H7 (cell line): ENCODE data around the gene RUBCNL. TPM values are rescaled to one million over a fixed set of nuclear protein-coding genes. Genes with fewer than 3 reads are reported as not detected.
"Not testable (repeated sequence)": the region's sequence is repeated elsewhere in the genome, so short reads cannot be mapped to it uniquely, and the experiment has no call there.

ENCODE experiments used
- DNase-seq: peaks from one replicate; pipeline ENCODE4 v3.0.0; 2012
- H3K27me3 ChIP-seq: 2 replicates; pipeline ENCODE4 v1.6.0; 2011; ENCODE audit warnings: mild to moderate bottlenecking, low read length; ENCODE audit not compliant: control insufficient read depth, insufficient read depth
- H3K36me3 ChIP-seq: replicated peaks from 2 replicates; pipeline ENCODE4 v1.5.1; 2011; ENCODE audit warnings: low read length; ENCODE audit not compliant: control insufficient read depth, insufficient read depth
- H3K4me3 ChIP-seq: 2 replicates; pipeline ENCODE4 v1.5.1; 2011; ENCODE audit warnings: low read depth, mild to moderate bottlenecking, control low read depth, low read length, moderate library complexity; ENCODE audit not compliant: insufficient read depth
- total RNA-seq: library from RNA; depleted of rRNA; stranded (reverse); fragments of >200 nt; shearing (Covaris generic); gene quantifications from 2 replicates; pipeline ENCODE4 v1.2.3, GENCODE V29; 2014

The RUBCNL gene
- total RNA-seq, 1 experiment from 2014 or later = 3.2 TPM

DNA sequence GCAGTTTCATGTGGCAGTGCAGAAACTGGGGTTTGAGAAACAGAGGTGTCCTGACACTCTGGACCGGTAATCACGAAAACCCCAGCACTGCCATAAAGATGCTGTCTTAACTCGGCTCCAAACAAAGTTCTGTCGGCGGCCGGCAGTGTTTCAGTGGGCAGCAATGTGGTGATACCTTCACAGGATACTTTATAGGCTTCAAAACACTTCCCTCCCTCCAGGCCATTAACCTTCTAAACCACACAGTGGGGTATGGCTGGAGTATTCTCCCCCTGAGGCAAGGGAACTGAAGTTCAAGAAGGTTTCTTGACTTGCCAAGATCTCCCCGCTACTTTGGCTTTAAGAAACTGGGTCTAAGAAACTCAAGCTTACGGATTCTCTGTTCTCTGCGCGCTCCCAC lies 1.1 kb downstream of the RUBCNL start:
- no peaks in the 10 kb centered on the region for H3K36me3 ChIP-seq
- H3K4me3 ChIP-seq = peak overlapping the region; percentile 64; the same call in 1 of the 2 replicates
- peaks cover 44% of the 10 kb centered on the region for H3K27me3 ChIP-seq
- peak; percentile 31 for DNase-seq

GRCh38 chr13:46383383-46383782 lies 3.7 kb downstream of the RUBCNL start:
- H3K27me3 ChIP-seq = peaks cover 35% of the 10 kb centered on the region
- H3K36me3 ChIP-seq = no peaks in the 10 kb centered on the region

GRCh38 chr13:46382224-46382623 lies 4.8 kb downstream of the RUBCNL start:
- Histone ChIP-seq H3K4me3 (no peak overlapping the region), H3K36me3 (no peaks in the 10 kb centered on the region), H3K27me3 (peaks cover 27% of the 10 kb centered on the region)
- DNase-seq = no peak

More at GRCh38 chr13:46383383-46383782, 3.7 kb downstream of the RUBCNL start:
- no peak overlapping the region for H3K4me3 ChIP-seq
- no peak for DNase-seq

DNA sequence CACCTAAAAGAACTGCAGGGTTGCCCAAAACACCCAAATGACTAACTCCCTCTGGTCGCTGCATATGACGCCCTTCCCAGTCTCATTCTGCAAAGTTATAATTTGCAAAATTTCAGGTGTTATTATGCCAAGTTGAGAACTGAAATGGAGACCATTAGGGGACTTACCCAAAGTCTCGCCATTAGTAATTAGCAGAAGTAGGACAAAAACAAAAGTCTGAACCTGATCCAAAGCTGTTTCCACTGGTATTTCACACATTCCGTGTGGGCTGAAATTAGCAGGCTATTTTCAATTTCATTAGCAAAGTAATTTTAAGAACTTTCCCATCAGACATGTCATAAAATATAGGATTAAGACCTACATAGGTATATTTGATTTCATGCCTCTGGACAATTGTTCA lies 6.8 kb downstream of the RUBCNL start:
- no peak overlapping the region for H3K4me3 ChIP-seq
- H3K27me3 ChIP-seq = peaks cover 7% of the 10 kb centered on the region
- DNase-seq = no peak
- no peaks in the 10 kb centered on the region for H3K36me3 ChIP-seq

GRCh38 chr13:46379611-46380010 lies 7.4 kb downstream of the RUBCNL start:
- DNase-seq = no peak
- H3K36me3 ChIP-seq = no peaks in the 10 kb centered on the region
- no peak overlapping the region for H3K4me3 ChIP-seq
- H3K27me3 ChIP-seq = peaks cover 1% of the 10 kb centered on the region; the same call in 1 of the 2 replicates

DNA sequence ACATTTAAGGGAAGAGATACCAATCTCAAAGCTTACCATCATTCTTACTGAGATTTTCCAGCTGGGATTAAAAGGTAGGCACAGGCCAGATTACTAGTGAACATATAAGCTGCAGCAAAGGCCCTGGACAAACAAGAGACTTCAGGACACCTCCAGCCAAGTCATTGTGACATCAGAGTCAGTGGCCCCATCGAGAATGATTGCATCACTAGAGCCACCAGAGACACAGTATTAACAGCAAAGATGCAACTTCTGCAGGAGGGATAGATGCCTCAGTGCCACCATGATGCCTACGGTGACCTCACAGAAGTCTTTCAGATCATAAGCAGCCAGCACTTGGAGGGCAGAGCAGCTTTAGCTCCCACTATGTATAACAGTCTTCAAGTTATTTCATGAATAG lies 8.6 kb downstream of the RUBCNL start:
- H3K36me3 ChIP-seq = no peaks in the 10 kb centered on the region
- no peaks in the 10 kb centered on the region for H3K27me3 ChIP-seq
- no peak for DNase-seq
- no peak overlapping the region for H3K4me3 ChIP-seq

GRCh38 chr13:46377554-46377953 lies 9.5 kb downstream of the RUBCNL start:
- no peaks in the 10 kb centered on the region for H3K36me3 ChIP-seq
- no peak overlapping the region for H3K4me3 ChIP-seq
- no peak for DNase-seq
- no peaks in the 10 kb centered on the region for H3K27me3 ChIP-seq

DNA sequence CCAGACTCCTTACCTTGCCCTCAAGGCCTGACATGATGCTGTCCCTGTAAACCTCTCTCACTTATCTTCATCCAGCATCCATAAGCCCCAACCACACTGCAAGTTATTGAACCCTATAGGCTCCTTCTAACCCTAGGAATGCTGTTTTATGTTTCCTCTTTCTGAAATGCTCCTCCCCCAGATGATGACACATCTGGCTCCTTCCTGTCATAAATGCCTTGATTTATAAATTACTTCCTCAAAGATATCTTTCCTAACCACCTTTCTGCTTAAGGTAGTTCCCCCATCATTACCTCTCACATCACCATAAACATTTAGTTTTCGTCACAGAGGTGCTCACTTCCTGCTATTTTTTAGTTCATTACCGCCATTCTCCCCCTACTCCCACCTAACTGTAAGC lies 12.3 kb downstream of the RUBCNL start:
- Histone ChIP-seq H3K36me3 (no peaks in the 10 kb centered on the region), H3K27me3 (no peaks in the 10 kb centered on the region), H3K4me3 (no peak overlapping the region)
- DNase-seq = no peak

GRCh38 chr13:46373623-46374022 lies 13.4 kb downstream of the RUBCNL start:
- H3K27me3 ChIP-seq = no peaks in the 10 kb centered on the region
- no peak for DNase-seq
- H3K4me3 ChIP-seq = no peak overlapping the region
- no peaks in the 10 kb centered on the region for H3K36me3 ChIP-seq

DNA sequence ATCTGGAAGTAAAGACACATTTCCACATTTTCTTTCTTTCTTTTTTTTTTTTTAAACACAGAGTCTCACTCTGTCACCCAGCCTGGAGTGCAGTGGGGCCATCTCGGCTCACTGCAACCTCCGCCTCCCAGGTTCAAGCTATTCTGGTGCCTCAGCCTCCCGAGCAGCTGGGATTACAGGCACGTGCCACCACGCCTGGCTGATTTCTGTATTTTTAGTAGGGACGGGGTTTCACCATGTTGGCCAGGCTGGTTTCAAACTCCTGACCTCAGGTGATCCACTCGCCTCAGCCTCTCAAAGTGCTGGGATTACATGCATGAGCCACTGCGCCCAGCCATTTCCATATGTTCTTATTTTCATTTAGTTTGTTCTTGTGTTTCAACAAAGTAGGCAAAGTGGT lies 14.1 kb downstream of the RUBCNL start:
- H3K36me3 ChIP-seq = not testable (repeated sequence)

GRCh38 chr13:46372071-46372470 lies 15.0 kb downstream of the RUBCNL start:
- Histone ChIP-seq H3K36me3 (no peaks in the 10 kb centered on the region), H3K27me3 (no peaks in the 10 kb centered on the region), H3K4me3 (no peak overlapping the region)
- no peak for DNase-seq

More for the DNA sequence above, 14.1 kb downstream of the RUBCNL start:
- not testable (repeated sequence) for H3K4me3 ChIP-seq, H3K27me3 ChIP-seq, DNase-seq

GRCh38 chr13:46369506-46370277 lies 17.4 kb downstream of the RUBCNL start:
- Histone ChIP-seq H3K4me3 (no peak overlapping the region), H3K27me3 (no peaks in the 10 kb centered on the region), H3K36me3 (no peaks in the 10 kb centered on the region)
- DNase-seq = no peak

GRCh38 chr13:46367617-46368327 lies 19.3 kb downstream of the RUBCNL start:
- DNase-seq = no peak
- Histone ChIP-seq H3K27me3 (no peaks in the 10 kb centered on the region), H3K4me3 (no peak overlapping the region), H3K36me3 (no peaks in the 10 kb centered on the region)

DNA sequence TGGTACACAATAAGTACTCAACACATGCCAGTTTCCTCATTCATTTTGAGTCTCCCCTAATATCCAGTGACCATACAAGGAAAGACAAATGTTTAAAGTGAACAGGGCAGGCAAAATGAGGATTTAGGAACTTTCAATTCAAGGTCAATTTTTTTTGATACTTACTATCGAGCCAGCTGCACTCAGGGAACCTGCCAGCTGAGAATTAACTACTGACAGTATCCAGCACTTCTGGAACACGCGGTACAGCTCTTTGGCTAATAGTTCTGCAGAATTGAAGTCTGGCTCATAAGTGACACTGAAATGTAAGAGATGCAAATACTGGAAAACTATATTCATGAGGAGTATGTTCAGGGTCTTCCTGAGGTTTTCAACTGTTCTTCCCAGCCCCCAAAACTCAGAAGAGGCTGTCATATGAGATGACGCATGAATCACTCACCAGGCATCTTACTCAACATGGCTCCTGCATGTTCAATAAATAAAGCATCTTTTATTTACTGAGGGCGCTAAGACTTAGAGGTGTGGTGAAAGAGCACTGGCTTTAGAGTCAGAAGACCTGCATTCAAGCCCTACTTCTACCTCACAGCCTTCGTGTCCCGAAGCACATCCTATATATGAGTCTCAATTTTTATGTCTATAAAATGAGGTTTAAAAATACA lies 25.6 kb downstream of the RUBCNL start:
- H3K36me3 ChIP-seq = no peaks in the 10 kb centered on the region
- no peak for DNase-seq
- no peaks in the 10 kb centered on the region for H3K27me3 ChIP-seq
- H3K4me3 ChIP-seq = no peak overlapping the region

- no peaks in the 10 kb centered on the region for H3K27me3 ChIP-seq
- H3K36me3 ChIP-seq = no peaks in the 10 kb centered on the region
- DNase-seq = no peak
- H3K4me3 ChIP-seq = no peak overlapping the region
Measured at GRCh38 chr13:46360604-46361003, 26.4 kb downstream of the RUBCNL start.
